ENCODE measurements around the gene DSG2.
A peak's percentile ranks its signal among the peaks of the same experiment; 100 is the strongest.

- TF ChIP-seq CTCF (IDR thresholded peaks at IDR 0.05) (peak; percentile 40), EZH2phosphoT487 (IDR thresholded peaks at IDR 0.05) (no peak)
These were observed 65.8 kb downstream of the DSG2 start for GRCh38 chr18:31563778-31564177.
